Heart left ventricle (tissue), 13 donors: ENCODE measurements around the gene GPR156.

Experiments used
- CTCF ChIP-seq, 12 donors: fragments of 200-600 bp; sonication (generic) in 4 of 12; IDR thresholded peaks; one replicate each; pipeline versions ENCODE4 v1.5.0 to v1.8.0; 2018 to 2022; ENCODE audit warnings: antibody characterized with exemption in 12 of 12, mild to moderate bottlenecking in 5 of 12
- POLR2A ChIP-seq, 2 donors: fragments of 450-650 bp; IDR thresholded peaks; one replicate each; pipeline ENCODE4 v1.6.1; 2017; ENCODE audit warnings: antibody characterized with exemption in 2 of 2, mild to moderate bottlenecking in 2 of 2, moderate library complexity in 2 of 2
- donor health status: ischemic (EF 13 %, LVEDD 7.1; RV severe dilation, severe dysfunction).
- donor health status: DM: no; HTN: yes; CAD: no.
- donor health status: DM: no; HTN: no; CAD: no.
- donor health status: ischemic (EF 25% LVEDD 6.9; RV normal size, moderate dysfunction).
- donor health status: ischemic (EF 25% LVEDD 5.7; RV mildly dilated, moderate dysfunction).
- donor health status: ischemic (EF 35%, LVEDD 5.7; RV mildly dilated, moderate dysfunction).
- donor health status: nonischemic (EF 11% LVEDD 7.7; RV severe dilation, severe dysfunction).
- donor health status: DM: yes; HTN: yes; CAD: no.
- donor health status: PGD.
- donor health status: ischemic (EF 29% LVEDD 5.4; RV normal size, mild dysfunction).
- donor health status: nonischemic (EF 23%, LVEDD 6.1; RV moderate dilation, normal function).

- TF ChIP-seq CTCF (IDR thresholded peaks at IDR 0.05) (no peak), POLR2A (IDR thresholded peaks at IDR 0.05) (no peak)
Measured at GRCh38 chr3:120218981-120219380, 66.0 kb downstream of the GPR156 start.
